GM12801 (cell line): ENCODE data around the gene ZNF48.

Experiments used
- TF ChIP-seq, protein P1 (sequence below): IDR thresholded peaks from one replicate; pipeline ENCODE4 v1.5.1; 2011; ENCODE audit warnings: control low read depth; ENCODE audit not compliant: insufficient read length; ENCODE audit errors: extremely low read depth

The ZNF48 gene

DNA sequence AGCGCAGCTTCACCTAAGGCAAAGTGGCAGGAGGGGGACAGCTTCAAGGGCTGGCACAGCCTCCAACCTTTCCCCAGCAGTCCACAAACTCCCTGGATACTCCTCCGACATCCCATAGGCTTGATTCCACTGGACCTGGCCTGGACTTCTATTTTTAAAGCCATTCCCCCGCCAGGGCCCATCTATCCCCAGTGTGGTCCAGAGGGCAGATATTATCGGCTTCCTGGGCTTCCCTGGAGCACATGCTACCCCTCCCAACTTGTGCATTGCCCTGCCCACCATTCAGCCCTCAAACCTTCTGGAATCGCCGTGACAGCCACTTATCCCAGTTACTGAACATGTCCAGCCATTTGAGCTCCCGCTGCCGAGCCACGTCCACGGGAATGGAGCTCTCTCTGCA, 30.0 kb upstream of the ZNF48 start:
- TF ChIP-seq, protein P1, sequence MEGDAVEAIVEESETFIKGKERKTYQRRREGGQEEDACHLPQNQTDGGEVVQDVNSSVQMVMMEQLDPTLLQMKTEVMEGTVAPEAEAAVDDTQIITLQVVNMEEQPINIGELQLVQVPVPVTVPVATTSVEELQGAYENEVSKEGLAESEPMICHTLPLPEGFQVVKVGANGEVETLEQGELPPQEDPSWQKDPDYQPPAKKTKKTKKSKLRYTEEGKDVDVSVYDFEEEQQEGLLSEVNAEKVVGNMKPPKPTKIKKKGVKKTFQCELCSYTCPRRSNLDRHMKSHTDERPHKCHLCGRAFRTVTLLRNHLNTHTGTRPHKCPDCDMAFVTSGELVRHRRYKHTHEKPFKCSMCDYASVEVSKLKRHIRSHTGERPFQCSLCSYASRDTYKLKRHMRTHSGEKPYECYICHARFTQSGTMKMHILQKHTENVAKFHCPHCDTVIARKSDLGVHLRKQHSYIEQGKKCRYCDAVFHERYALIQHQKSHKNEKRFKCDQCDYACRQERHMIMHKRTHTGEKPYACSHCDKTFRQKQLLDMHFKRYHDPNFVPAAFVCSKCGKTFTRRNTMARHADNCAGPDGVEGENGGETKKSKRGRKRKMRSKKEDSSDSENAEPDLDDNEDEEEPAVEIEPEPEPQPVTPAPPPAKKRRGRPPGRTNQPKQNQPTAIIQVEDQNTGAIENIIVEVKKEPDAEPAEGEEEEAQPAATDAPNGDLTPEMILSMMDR: no peak

DNA sequence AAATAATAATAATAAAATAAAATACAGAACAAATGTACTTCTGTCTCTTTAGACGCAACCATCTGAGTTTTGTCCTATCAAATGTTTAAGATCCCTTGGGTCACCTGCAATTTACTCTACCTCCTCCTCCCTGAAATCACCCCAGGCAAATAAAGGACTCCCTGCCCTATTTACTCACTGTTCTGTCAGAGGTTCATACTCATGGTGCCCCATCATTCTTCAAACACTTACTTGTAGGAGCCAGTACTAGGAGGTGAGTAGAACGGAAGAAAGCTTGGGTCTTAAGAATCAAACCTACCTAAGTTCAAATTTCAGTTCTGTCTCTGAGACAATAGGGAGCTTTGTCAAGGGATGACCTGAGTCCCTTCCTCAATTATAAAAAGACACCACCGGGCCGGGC, 28.7 kb upstream of the ZNF48 start:
- TF ChIP-seq, protein P1: no peak

DNA sequence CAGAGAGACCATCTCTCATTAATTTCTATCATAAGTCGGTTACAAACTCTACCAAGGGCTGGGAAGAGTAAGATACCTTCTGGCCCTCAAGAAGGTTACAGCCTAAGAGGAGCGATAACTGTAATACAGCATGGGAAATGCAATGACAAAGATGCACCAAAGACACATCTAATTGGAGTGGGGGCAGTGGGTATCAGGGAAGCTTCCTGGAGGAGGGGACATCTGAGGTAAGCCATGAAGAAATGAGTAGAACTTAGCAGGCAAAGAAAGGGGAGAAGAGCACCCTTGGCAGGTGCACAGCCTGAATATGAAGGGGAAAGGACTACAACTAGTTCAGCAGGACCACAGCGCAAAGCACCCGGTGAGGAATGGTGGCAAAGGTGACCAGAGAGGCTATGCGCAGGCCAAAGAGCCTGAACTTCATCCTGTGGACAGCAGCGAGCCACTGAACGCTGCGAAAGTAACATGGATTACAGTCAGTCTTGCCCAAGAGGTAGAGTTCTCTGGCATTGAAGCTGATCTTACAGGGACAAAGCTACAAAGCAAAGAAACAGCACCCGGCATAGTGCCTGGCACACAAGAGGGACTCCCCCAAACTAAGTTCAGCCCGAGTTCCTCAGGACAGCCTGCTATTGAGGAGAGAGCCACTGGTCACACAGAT, 27.7 kb upstream of the ZNF48 start:
- TF ChIP-seq, protein P1: no peak

DNA sequence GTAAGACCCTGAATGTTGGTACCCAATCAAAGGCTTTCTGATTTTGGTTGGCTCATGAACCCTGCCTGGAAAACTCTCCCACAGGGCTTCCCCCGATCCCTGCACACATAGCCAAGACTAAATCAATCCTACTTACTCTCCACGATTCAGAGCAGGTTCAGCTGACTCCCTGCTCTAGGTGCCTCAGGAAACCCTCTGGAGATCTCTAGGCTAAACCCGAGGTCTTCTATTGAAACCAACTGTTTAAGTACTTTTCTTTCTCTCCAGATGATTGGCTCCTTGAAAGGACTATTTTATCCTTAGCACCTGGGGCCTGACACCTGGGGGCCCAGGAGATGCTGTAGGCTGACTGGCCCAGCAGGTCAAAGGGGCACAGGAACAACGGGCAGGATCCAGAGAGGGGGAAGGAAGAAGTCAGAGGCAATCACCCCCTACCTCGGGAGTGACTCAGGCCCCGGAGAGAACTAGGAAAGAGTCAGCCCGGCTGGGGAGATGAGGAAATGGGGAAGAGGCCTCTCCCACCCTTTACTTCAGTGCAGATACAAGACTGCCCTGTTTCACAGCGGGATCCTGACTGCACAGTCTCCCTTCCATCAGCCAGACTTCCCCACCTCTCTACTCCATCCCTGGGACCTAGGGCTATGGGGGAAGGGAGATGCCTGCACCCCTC, 27.0 kb upstream of the ZNF48 start:
- TF ChIP-seq, protein P1: no peak

DNA sequence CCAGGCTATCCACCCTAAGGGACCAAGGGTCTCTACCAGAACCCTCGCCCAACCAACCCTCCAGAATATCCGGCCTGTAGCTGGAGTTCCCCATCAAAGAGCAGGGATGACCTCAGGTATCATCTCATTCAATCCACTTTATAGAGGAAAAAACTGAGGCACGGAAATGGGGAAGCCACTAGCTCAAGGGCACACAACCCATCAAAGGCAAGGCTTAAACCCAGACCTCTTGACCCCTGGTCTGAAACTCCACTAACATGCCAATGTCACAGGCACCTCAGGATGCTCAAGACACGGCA, 26.5 kb upstream of the ZNF48 start:
- TF ChIP-seq, protein P1: no peak

DNA sequence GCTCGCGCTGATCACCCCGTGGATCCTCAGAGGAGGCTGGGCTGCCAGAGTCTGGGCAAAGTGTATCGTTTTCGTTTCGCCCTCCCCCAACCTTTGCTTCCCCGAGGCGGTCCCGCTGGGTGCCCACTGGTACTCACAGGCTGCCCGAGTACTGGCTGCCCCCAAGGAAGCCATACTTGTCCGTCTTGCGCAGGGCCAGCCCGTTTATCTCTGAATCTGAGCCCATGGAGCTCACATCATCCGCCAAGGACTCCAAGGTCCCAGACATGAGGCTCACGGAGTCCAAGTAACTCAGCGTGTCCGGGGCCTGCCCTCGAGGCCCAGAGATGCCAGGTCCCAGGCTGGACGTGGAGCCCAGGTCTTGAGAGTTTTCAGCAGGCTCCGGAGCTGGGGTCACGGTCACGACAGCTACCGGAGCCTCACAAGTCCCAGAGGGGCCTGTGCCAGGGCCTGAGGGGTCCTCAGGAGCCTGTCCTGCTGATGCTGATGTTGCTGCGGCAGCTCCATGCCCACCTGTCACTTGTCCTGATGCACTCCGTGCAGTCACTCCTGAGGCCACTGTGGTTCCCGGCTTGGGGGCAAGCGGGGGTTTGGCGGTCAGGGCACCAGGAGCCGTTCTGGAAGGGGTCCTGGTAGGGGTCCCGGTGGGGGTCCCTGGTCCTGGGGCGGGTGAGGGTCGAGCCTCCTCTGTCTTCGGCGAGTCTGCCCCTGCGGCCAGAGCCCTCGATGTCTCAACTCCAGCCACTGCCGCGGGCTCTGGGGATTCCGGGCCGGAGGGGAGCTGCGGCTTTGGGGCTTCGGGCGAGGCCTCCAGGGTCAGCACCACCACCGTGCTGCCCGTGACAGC, 25.9 kb upstream of the ZNF48 start:
- TF ChIP-seq, protein P1: no peak

DNA sequence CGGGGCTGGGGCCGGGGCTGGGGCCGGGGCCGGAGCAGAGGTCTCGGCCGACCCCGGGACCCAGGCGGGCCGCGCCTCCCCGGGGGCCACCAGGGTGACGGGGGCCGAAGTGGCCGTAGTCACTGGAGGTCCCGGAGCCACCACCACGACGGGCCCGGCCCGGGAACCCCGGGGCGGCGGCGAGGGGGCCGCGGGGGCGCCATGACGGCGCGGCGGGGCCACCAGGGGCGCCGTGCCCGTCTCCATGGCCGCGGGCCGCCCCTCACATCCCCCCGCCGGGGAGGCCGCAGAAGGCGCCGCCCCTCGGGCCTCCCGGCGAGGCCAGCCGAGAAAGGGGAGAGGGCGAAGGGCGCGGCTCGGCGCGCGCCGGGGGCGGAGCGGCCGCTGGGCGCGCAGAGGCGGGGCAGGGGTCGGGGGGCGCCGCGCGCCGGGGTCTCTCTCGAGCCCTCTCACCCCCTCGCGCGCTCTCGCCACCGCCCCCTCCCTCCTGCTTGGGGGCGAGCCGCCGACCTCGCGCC, 25.2 kb upstream of the ZNF48 start:
- TF ChIP-seq, protein P1: no peak
